BJ (cell line): ENCODE results near the gene NPBWR2. TPM values are rescaled to one million over a fixed set of nuclear protein-coding genes. Genes with fewer than 3 reads are reported as not detected.

Experiments
- CTCF ChIA-PET: fragments of 350-600 bp; formaldehyde crosslinking; extraction: SDS; loops from one replicate; lab custom pipeline; 2021; ENCODE audit warnings: antibody characterized with exemption, inconsistent platforms; lab: Yijun Ruan, JAX
- POLR2A ChIA-PET: fragments of 300-600 bp; sonication (Branson Sonifier 250); formaldehyde crosslinking; extraction: SDS; loops from one replicate; lab custom pipeline; 2021; ENCODE audit warnings: antibody characterized with exemption; lab: Charles Lee
- DNase-seq: peaks from one replicate; pipeline ENCODE4 v3.0.0-alpha.2; 2011; ENCODE audit warnings: low read depth
- H3K27me3 ChIP-seq: 2 replicates; pipeline ENCODE4 v1.6.0; 2011; ENCODE audit warnings: low read length; ENCODE audit not compliant: control insufficient read depth, insufficient read depth
- H3K36me3 ChIP-seq: 2 replicates; pipeline ENCODE4 v1.5.1; 2011; ENCODE audit warnings: low read length; ENCODE audit not compliant: control insufficient read depth, insufficient read depth
- H3K4me3 ChIP-seq: 2 replicates; pipeline ENCODE4 v1.5.1; 2011; ENCODE audit warnings: low read depth, mild to moderate bottlenecking, control low read depth, low read length
- polyA plus RNA-seq: library from polyadenylated mRNA; depleted of rRNA; stranded (reverse); fragments of >200 nt; gene quantifications from 2 replicates; pipeline ENCODE4 v1.2.3, GENCODE V29; 2011
- TF ChIP-seq, protein P1 (sequence below): IDR thresholded peaks from 2 replicates; pipeline ENCODE4 v1.5.1; 2011; ENCODE audit warnings: low read depth, mild to moderate bottlenecking, control low read depth, inconsistent platforms, low read length, moderate library complexity; ENCODE audit not compliant: insufficient read depth

Gene NPBWR2
- polyA plus RNA-seq, 1 experiment, result not detected

GRCh38 chr20:64142590-64142989 is 35.2 kb upstream of the NPBWR2 start:
- no peaks in the 10 kb centered on the region for H3K36me3 ChIP-seq
- CTCF ChIA-PET, result interaction anchor here (1.4 kb wide), 1 partner anchor 23 kb away, joined by 4 read pairs; no protein-coding TSS in a partner anchor
- TF ChIP-seq, protein P1, sequence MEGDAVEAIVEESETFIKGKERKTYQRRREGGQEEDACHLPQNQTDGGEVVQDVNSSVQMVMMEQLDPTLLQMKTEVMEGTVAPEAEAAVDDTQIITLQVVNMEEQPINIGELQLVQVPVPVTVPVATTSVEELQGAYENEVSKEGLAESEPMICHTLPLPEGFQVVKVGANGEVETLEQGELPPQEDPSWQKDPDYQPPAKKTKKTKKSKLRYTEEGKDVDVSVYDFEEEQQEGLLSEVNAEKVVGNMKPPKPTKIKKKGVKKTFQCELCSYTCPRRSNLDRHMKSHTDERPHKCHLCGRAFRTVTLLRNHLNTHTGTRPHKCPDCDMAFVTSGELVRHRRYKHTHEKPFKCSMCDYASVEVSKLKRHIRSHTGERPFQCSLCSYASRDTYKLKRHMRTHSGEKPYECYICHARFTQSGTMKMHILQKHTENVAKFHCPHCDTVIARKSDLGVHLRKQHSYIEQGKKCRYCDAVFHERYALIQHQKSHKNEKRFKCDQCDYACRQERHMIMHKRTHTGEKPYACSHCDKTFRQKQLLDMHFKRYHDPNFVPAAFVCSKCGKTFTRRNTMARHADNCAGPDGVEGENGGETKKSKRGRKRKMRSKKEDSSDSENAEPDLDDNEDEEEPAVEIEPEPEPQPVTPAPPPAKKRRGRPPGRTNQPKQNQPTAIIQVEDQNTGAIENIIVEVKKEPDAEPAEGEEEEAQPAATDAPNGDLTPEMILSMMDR, result no peak
- H3K27me3 ChIP-seq, result peaks cover 5% of the 10 kb centered on the region
- POLR2A ChIA-PET, result no interaction called here
- DNase-seq, result no peak
- H3K4me3 ChIP-seq, result no peak overlapping the region

- TF ChIP-seq, protein P1, result no peak
- ChIA-PET CTCF (no interaction called here), POLR2A (no interaction called here)
- DNase-seq, result no peak
- H3K36me3 ChIP-seq, result no peaks in the 10 kb centered on the region
- no peak overlapping the region for H3K4me3 ChIP-seq
- peaks cover 3% of the 10 kb centered on the region for H3K27me3 ChIP-seq
These were observed 33.6 kb upstream of the NPBWR2 start for GRCh38 chr20:64140956-64141355.

DNA sequence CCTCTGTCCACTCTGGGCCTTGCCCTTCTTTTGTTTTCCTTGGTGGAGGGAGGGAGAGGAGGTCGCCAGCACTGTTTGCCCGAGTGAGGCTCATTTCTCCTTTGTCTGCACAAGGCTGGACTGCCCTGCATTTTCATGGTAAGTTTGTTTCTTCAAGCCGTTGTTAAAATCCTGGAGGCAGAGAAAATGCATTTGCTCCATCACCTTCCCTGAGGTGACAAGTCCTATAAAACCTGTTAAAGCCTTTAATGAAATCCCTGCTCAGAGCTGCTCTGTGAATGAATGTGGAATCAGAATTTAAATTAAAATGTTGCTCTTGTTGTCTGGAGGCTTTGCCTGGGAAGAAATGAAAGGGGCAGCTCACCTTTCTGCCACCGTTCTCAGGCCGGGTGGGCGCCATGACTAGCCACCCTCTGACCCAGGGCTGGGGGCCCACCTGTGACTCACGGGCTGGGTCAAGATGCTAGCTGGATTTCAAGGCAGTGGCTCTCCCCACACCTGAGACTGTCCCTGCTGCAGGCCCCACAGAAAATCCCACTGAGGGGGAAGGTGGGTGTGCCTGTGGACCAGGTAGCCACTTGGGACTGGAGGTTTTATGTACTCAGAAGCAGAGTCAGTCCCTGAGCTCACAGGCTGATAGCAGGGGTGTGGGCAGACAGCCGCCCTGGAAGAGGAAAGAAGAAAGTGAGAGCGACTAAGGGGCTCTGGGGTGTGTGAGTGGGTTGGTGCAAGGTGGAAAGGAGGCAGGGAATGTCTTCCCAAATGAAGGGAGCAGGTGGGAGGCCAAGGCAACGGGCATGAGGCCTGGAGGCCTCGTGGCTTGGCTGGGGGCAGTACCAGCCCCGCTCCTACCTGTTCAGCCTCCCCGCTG is 32.9 kb upstream of the NPBWR2 start:
- H3K27me3 ChIP-seq, result peaks cover 3% of the 10 kb centered on the region
- DNase-seq, result no peak
- TF ChIP-seq, protein P1, result no peak
- no peak overlapping the region for H3K4me3 ChIP-seq
- ChIA-PET CTCF (no interaction called here), POLR2A (no interaction called here)
- H3K36me3 ChIP-seq, result no peaks in the 10 kb centered on the region

DNA sequence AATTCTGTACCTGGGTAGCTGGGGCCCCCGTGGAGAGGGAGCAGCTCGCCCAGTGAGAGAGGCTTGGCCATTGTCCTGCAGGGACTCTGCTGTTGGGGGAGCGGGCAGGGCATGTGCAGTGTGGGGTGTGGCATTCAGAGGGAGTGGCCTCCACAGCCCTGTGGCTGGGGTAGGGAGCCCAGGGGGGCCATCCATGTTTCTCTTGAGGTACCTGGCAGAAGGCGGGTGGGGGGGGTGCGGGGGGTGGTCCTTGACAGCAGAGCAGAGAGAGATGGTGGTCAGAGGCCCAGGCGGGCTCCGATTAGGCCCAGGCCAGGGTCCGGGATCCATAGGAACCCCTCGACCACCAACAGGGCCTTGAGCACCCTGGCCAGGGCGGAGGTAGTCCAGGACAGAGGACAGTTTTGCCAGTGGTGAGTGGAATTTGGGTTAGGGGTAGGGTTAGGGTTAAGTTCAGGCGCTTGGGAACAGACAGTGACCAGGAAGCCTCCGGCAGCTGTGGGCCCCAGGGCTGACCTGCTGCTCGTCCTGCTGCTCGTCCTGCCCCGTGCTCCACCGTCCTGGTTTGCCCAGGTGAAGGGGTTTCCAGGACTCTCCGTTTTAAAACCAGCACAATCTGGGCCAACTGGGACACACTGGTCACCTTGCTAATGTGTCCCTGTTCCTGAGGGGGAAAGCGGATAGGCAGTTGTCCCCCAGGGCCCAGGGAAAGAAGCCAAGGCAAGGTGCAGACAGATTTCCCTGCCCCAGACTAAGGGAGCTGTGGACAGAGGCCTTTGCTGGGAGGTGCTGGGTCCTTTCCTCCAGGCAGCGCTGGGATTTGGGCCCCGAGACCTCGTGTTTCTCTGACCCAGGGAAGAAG is 32.1 kb upstream of the NPBWR2 start:
- TF ChIP-seq, protein P1, result no peak
- CTCF ChIA-PET, result no interaction called here
- no peak for DNase-seq

GRCh38 chr20:64138276-64138815 is 31.0 kb upstream of the NPBWR2 start:
- TF ChIP-seq, protein P1, result no peak
- Histone ChIP-seq H3K36me3 (no peaks in the 10 kb centered on the region), H3K4me3 (no peak overlapping the region), H3K27me3 (peaks cover 3% of the 10 kb centered on the region)
- no peak for DNase-seq
- POLR2A ChIA-PET, result no interaction called here
- CTCF ChIA-PET, result interaction anchor here (0.9 kb wide), 1 partner anchor 16 kb away, joined by 3 read pairs; no protein-coding TSS in a partner anchor

More for the DNA sequence above, 32.1 kb upstream of the NPBWR2 start:
- Histone ChIP-seq H3K27me3 (peaks cover 3% of the 10 kb centered on the region), H3K36me3 (no peaks in the 10 kb centered on the region), H3K4me3 (no peak overlapping the region)
- POLR2A ChIA-PET, result no interaction called here
